ENCODE results near the gene FIP1L1. TPM values are rescaled to one million over a fixed set of nuclear protein-coding genes. Genes with fewer than 3 reads are reported as not detected.

The FIP1L1 gene
- total and polyA plus RNA-seq, 2 of the 13 experiments (the other 11 are each of a cell fraction or from before 2014, with no cell fraction given), result 14.9 to 69.4 TPM

GRCh38 chr4:53507671-53508286 is 130.3 kb downstream of the FIP1L1 start:
- Histone ChIP-seq H3K27ac (ENCODE audit: extremely low read length, insufficient read depth, low read length) (peak overlapping the region; percentile 42), H3K4me1 (ENCODE audit: insufficient read depth, low read length) (peaks cover 18% of the 10 kb centered on the region), H2AFZ (ENCODE audit: low read length) (peak overlapping the region; percentile 67), H3K27me3 (ENCODE audit: control insufficient read depth in 1 of 2, insufficient read depth in 2 of 2, low read length in 2 of 2) (no peaks in the 10 kb centered on the region), H4K20me1 (ENCODE audit: insufficient read depth, low read length) (no peaks in the 10 kb centered on the region), H3K9me3 (ENCODE audit: low read length) (no peaks in the 10 kb centered on the region), H3K36me3 (replicated peaks in 1 of 2; ENCODE audit: control insufficient read depth in 1 of 2, insufficient read depth in 2 of 2, low read length in 2 of 2) (no peaks in the 10 kb centered on the region), H3K9ac (ENCODE audit: insufficient read depth, low read depth, low read length) (peak overlapping the region; percentile 44), H3K4me3 (replicated peaks in 1 of 3; ENCODE audit: insufficient read depth in 1 of 3, low read depth in 2 of 3, low read length in 3 of 3) (peak overlapping the region; percentile 23 to 66 (median 41); a peak in 4 of 6 replicates), H3K79me2 (ENCODE audit: insufficient read depth, low read length) (no peaks in the 10 kb centered on the region), H3K4me2 (ENCODE audit: low read depth, low read length) (peak overlapping the region; percentile 92)
- intact Hi-C loops (cut with micrococcal nuclease; ENCODE audit: unreplicated experiment), result no loop called here
- DNase-seq (ENCODE audit: low spot score), result peak; percentile 30
- ChIA-PET CTCF (ENCODE audit: low intra/inter-chr PET ratio, low total read pairs) (no interaction called here), POLR2A (no interaction called here)
- ATAC-seq, result peak; percentile 95
- WGBS (ENCODE audit: low lambda C conversion rate), result 6% methylated on average over 11 of the region's 17 CpGs
- in situ Hi-C loops (cut with HindIII; ENCODE audit: extremely low pct_ligation_motif_present, low pct_unique_long_range_greater_than_20kb), result no loop called here
- BruUV-seq (replicated peaks), result no TSS peak
- FAIRE-seq, result no peak
- TF ChIP-seq NCOA2 (CRISPR knock-in tag; IDR thresholded peaks at IDR 0.05) (peak; percentile 32; the same call in 1 of the 2 replicates), ZFY (CRISPR knock-in tag; IDR thresholded peaks at IDR 0.05) (peak; percentile 50), ZNF564 (CRISPR knock-in tag; IDR thresholded peaks at IDR 0.05) (no peak), WIZ (CRISPR knock-in tag; IDR thresholded peaks at IDR 0.05) (peak; percentile 27; the same call in 1 of the 2 replicates), KAT8 (CRISPR knock-in tag; IDR thresholded peaks at IDR 0.05) (0 out of 2 replicates have a peak, but pooled peaks have one; percentile 46), RBM22 (optimal IDR thresholded peaks at IDR 0.05; ENCODE audit: low read length) (no peak), ZFP62 (CRISPR knock-in tag; IDR thresholded peaks at IDR 0.05) (no peak), ZNF780A (CRISPR knock-in tag; IDR thresholded peaks at IDR 0.05) (no peak), ZNF672 (CRISPR knock-in tag; IDR thresholded peaks at IDR 0.05) (no peak), PHF8 (CRISPR knock-in tag; IDR thresholded peaks at IDR 0.05) (peak; percentile 64), ZNF597 (CRISPR knock-in tag; IDR thresholded peaks at IDR 0.05) (no peak), SPEN (CRISPR knock-in tag; IDR thresholded peaks at IDR 0.05; ENCODE audit: low read depth) (no peak), ZNF329 (CRISPR knock-in tag; IDR thresholded peaks at IDR 0.05; ENCODE audit: low read depth) (no peak), ZNF784 (CRISPR knock-in tag; IDR thresholded peaks at IDR 0.05; ENCODE audit: borderline replicate concordance) (no peak), SMARCE1 (IDR thresholded peaks at IDR 0.05; ENCODE audit: borderline replicate concordance) (no peak), JDP2 (CRISPR knock-in tag; IDR thresholded peaks at IDR 0.05; ENCODE audit: borderline replicate concordance) (no peak), RNF219 (CRISPR knock-in tag; IDR thresholded peaks at IDR 0.05) (no peak), HNF1B (CRISPR knock-in tag; IDR thresholded peaks at IDR 0.05) (peak; percentile 29; the same call in 1 of the 2 replicates), ZNF788 (CRISPR knock-in tag; IDR thresholded peaks at IDR 0.05; ENCODE audit: borderline replicate concordance) (peak; percentile 48; the same call in 1 of the 2 replicates), ZNF484 (CRISPR knock-in tag; IDR thresholded peaks at IDR 0.05; ENCODE audit: borderline replicate concordance, low read depth) (no peak)
